ENCODE results near the gene FRMPD4.

DNA sequence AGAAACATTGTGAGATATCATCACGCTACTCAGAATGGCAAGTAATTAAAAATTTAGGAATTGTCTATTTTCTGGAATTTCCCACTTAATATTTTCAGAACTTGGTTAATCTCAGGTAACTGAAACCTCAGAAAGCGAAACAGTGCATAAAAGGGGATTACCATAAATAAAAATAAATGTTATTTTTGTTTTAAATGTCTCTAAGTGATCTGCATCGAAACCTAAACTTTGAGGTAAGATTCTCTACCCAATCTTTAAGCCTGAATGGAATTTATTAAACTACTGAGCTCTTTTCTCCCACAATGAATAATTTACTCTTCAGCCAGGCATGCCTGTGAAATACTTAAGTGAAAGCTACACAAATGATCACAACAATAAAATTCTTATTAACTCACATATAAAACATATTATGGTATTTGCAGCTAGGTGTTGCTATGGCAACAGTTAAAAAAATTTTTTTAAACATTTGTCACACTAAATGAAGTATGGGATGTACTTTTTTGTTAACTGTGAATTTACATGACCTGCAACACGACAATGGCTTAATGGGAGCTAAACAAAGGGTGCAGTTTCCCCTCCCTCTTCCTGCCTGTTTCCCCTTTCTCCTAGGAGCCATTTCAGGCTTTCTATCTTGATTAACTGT is 432.7 kb downstream of the FRMPD4 start:
- TF ChIP-seq, protein P1, sequence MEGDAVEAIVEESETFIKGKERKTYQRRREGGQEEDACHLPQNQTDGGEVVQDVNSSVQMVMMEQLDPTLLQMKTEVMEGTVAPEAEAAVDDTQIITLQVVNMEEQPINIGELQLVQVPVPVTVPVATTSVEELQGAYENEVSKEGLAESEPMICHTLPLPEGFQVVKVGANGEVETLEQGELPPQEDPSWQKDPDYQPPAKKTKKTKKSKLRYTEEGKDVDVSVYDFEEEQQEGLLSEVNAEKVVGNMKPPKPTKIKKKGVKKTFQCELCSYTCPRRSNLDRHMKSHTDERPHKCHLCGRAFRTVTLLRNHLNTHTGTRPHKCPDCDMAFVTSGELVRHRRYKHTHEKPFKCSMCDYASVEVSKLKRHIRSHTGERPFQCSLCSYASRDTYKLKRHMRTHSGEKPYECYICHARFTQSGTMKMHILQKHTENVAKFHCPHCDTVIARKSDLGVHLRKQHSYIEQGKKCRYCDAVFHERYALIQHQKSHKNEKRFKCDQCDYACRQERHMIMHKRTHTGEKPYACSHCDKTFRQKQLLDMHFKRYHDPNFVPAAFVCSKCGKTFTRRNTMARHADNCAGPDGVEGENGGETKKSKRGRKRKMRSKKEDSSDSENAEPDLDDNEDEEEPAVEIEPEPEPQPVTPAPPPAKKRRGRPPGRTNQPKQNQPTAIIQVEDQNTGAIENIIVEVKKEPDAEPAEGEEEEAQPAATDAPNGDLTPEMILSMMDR (IDR thresholded peaks at IDR 0.05; ENCODE audit: insufficient read depth, low read depth, low read length): no peak
- TF ChIP-seq EZH2 (IDR thresholded peaks at IDR 0.05; ENCODE audit: insufficient read depth, low read length): no peak

All from astrocyte (in vitro differentiated cells and primary cell).